Medulla oblongata (tissue), 1 donor: Measurements from ENCODE around the gene PRXL2C.
"Not testable (repeated sequence)": the region's sequence is repeated elsewhere in the genome, so short reads cannot be mapped to it uniquely, and the experiment has no call there.

ENCODE experiments used
- DNase-seq: peaks from one replicate; pipeline ENCODE4 v3.0.0-alpha.2; 2015; ENCODE audit errors: extremely low spot score

Gene PRXL2C, protein sequence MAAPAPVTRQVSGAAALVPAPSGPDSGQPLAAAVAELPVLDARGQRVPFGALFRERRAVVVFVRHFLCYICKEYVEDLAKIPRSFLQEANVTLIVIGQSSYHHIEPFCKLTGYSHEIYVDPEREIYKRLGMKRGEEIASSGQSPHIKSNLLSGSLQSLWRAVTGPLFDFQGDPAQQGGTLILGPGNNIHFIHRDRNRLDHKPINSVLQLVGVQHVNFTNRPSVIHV

DNA sequence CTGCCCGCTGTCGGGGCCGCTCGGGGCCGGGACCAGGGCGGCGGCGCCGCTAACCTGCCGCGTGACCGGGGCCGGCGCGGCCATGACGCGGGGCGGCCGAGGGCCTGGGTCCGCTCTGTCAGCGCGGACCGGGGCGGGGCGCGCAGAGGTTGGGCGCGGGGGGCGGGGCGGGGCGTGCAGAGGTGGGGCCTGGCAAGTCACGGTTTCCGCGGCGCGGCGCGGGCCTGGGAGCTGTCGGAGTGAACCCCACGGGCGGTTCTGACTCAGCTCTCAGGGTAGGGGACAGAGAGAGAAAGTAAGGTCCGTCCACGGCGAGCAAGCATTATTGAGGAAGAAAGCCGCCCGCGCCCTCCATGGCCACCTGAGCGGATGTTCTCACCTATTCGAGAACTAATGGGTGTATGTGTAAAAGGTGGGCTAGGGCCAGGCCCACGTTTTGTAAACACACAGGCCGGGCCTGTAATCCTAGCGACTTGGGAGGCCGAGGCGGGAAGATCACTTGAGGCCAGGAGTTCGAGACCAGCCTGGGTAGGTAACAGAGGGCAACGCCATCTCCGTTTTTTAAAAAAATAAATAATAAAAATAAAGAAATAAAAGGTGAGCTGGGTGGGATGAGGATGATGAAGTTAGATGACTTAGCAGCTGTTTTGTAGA lies at the start of gene PRXL2C:
PRXL2C (minus strand) TSS at position 120 of the 654 bp plus-strand sequence; CDS start at position 84, 36 bp downstream.
- peak; percentile 60 for DNase-seq

DNA sequence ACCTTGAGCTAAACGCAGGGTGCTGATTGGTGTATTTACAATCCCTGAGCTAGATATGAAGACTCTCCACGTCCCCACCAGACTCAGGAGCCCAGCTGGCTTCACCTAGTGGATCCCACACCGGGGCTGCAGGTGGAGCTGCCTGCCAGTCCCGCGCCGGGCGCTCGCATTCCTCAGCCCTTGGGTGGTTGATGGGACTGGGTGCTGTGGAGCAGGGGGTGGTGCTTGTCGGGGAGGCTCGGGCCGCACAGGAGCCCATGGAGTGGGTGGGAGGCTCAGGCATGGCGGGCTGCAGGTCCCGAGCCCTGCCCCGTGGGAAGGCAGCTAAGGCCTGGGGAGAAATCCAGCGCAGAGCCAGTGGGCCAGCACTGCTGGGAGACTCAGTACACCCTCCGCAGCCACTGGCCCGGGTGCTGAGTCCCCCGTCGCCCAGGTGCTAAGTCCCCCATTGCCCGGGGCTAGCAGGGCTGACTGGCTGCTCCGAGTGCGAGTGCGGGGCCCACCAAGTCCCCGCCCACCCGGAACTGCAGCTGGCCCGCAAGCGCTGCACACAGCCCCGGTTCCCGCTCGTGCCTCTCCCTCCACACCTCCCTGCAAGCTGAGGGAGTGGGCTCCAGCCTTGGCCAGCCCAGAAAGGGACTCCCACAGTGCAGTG lies 45.7 kb upstream of the PRXL2C start:
- not testable (repeated sequence) for DNase-seq

DNA sequence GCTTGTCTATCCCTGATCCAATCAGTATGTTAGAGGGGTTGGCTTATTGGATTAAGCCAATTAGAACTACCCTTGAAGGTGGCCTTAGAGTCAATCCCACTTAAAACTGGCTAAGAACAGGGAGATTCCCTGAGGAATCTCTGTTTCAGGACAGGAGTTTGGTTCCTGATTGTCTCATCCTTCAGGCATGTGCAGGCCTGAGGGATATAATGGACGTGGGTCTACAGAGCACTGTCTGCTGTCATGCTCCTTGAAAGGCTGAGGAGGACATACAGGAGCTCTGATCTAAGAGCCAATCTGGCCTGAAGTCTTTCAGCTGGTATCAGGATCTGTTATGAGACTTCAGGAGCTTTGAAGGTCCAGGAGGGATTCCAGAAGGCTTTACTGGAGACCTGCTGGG lies 36.2 kb upstream of the PRXL2C start:
- no peak for DNase-seq

DNA sequence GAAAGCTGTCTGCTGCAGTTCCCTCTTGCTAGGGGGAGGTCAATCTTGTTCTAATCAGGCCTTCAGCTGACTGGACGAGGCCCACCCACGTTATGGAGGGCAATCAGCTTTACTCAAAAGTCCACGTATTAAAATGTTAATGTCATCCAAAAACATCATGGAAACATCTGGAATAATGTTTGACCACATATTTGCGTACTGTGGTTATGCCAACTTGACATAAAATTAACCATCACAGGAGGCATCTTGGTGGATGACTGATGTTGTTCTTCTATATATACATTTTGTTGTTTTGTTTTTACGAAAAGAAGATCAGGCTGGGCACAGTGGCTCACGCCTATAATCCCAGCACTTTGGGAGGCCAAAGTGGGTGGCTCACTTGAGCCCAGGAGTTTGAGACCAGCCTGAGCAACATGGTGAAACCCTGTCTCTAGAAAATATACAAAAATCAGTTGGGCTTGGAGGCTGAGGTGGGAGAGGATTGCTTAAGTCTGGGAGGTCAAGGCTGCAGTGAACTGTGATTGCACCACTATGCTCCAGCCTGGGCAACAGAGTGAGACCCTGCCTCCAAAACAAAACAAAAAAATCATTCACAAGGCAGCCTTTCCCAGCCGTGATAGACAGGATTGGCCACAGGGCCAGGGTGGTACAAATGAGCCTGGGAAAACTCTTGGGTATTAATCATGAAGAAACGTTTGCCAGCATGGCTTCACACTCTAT lies 33.8 kb upstream of the PRXL2C start:
- no peak for DNase-seq

DNA sequence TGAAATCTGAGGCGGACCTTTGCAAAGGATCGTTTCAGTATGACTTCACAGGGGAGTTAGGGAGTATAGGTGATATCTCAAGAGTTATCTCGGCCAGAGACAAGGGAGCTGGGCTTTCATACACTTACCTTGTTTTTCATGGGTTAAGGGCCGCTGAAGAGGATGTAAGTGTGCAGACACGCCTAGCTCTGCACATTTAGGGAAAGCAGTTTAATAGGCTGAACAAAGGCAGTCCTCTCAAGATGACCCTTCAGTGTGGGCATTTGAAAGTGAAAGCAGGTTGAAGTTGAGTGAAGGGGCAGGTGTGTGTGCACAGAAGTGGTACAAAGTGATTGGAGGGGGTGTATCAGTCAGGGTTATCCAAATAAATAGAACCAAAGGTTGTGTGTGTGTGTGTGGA lies 33.1 kb upstream of the PRXL2C start:
- DNase-seq: no peak

DNA sequence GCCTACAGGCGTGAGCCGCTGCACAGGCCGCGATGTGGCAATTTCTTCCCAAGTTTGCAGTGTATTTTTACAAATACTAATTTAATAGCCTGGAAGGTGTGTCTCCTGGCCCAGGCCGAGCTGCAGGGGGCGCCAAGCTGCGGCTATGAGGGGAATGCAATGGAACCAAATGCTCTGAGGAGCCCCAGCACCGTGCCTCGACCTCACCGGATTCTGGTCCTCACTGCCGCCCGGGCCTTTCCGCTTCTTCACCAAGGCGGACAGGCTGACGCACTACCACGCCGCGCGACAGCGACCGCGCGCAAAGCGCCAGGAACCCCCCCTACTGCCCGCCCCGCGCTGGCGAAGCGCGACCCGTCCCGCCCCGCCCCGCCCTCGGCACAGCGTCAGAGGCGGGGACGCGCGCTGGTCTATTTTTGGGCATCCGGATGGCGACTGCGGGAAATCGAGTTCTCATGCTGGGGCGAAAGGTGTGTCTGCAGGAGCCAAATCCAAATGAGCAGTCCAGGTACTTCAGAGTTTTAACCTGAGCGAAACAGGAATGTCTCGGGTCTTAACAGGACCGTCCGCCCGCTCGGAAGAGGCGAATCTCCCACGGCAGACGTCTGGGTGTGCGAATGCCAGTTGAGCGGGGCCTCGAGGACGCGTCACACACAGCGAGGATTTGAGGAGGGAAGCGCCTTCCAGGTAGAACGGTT lies 31.7 kb upstream of the PRXL2C start:
- DNase-seq: peak; percentile 78

DNA sequence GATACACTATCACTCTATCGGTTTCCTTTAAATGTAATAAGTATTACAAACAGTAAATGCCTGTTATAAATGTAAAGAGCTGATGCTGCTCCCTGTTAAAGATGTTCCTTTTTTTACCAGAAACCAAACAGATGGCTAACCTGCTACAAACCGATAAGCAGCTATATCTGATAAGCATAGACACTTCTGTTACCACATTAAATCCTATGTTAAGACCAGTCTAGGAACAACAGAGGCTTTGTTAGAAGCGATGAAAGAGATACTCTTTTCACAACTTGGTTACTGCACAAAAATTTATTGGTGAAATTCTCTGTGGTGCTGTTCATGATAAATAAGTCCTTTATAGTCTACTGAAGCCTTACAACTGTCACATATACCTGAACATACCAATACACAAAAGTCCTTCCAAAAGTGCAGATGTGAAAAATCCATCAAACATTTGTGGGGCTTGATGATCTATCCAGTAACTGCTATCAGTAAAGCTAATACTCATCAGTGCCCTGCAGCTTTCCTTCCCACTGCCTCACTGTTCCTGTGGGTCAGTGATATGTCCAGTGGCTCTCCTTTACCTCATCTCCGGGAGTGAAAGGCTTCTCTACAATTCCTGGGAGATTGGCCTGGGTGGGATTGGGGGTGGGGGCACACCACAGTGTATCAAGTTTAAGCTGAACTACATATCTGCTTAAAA lies 25.8 kb upstream of the PRXL2C start:
- DNase-seq: no peak

DNA sequence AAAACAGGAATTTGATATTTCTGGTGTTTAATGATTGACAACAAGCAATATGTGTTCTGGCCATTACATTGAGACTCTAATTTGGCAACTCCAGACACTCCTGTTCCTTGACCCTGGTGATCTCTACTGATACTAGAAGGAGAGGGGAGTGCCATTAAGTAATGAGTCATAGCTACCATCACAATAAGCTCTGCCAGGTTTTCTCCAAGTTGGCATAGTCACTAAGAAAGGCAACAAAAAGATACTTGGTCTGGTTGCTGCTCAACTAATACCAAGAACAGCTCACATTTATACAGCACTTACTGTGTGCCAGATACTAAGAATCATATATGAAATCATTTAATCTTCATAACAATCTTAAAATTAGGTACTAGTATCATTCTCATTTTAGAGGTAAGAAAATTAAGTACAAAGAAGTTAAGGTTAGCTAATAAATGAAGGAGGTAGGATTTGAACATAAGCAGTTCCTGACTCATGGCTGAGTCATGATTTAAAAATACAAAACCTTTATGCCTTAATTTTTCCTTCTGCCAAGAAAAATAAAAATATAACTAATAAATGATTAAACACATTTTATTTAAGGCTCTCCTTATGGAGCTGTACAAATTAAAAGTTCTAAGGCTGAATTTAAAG lies 19.9 kb upstream of the PRXL2C start:
- no peak for DNase-seq

DNA sequence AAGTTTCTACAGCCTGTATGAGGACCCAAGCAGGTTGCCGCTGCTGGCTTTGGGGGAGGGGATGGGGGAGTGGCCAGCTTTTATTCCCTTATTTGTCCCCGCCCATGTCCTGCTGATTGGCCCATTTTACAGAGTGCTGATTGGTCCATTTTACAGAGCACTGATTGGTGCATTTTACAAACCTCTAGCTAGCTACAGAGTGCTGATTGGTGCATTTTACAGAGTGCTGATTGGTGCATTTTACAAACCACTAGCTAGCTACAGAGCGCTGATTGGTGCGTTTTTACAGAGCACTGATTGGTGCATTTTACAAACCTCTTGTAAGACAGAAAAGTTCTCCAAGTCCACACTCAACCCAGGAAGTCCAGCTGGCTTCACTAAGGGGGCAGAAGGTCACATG lies 18.7 kb upstream of the PRXL2C start:
- DNase-seq: not testable (repeated sequence)

DNA sequence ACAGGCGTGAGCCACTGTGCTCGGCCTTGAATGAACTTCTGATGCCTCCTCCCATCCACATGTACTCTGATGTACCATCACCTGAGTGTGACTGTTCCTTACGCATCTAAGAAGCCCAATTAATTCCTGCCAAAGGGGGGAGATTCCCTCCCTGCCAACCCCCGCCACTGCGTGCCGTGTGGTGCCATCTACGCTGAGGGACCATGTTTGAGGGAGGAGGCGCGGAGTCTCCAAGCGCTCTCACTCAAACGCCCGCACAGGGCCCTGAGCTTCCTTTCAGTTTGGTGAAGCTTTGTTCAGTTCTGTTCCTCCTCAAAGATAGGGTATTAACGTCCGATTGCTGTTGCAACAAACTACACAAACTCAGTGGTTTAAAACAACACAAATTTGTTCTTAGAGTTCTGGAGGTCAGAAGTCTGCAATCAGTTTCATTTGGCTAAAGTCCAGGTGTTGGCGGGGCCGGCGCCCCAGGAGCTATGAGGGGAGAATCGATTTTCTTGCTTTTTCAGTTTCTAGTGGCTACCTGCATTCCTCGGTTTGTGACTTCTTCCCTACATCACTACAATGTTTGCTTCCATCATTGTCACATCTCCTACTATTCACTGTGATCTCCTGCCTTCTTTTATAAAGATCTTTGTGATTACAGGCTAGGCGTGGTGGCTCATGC lies 13.9 kb upstream of the PRXL2C start:
- no peak for DNase-seq

DNA sequence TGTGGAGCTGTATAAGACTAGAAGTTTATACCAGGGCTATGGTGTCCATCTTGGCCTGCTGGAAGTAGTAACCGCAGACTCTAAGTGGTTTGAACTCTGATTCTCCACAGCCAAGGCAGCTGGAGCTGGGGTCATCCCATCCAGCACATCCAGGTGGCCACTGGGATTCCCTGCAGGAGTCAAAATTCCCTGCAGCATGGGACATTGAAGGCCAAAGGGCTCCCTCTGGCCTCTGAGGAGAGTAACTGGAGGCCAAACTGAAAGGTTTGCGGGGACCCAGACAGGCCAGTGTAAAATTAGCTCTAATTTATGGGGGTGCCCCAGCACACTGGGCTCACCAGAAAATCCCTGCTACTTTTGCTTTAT lies 12.2 kb upstream of the PRXL2C start:
- no peak for DNase-seq

DNA sequence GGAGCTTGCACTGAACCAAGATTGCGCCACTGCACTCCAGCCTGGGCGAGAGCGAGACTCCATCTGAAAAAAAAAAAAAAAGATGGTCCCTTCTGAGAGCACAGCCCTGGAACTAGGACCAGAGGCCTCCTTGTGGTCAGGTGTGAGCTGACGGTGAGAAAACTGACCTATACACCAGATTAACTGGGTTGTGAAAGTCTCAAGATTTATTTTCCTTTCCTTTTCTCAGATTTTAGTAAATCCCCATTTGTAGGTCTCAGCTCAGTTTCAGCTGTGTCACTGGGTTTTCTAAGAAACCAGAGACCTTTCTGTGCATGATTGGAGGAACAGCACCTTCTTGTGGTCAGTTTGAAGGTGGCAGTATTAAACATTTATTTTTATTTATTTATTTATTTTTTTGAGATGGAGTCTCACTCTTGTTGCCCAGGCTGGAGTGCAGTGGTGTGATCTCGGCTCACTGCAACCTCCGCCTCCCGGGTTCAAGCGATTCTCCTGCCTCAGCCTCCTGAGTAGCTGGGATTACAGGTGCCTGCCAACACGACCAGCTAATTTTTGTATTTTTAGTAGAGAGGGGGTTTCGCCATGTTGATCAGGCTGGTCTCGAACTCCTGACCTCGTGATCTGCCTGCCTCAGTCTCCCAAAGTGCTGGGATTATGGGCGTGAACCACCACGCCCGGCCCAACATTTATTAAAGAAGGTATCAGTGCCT lies 11.7 kb upstream of the PRXL2C start:
- peak; percentile 80 for DNase-seq

DNA sequence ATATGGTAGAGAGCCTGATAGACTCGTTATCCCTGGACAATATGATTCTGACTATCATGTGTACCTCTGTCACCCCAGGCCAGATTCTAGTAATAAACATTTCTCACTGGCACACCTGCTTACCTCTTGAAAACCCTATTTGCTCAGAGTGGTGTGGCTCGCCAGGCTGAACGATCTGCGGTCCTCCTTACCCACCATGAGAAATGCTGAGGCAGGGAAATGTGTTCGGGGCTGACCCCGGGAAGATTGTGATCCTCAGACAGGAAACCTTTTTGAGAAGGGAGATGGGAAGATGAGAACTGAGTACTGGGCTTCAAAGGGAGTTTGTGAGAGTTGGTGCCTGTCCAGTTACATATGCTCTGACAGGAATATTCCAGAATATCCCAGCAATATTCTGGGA lies 10.7 kb upstream of the PRXL2C start:
- no peak for DNase-seq

DNA sequence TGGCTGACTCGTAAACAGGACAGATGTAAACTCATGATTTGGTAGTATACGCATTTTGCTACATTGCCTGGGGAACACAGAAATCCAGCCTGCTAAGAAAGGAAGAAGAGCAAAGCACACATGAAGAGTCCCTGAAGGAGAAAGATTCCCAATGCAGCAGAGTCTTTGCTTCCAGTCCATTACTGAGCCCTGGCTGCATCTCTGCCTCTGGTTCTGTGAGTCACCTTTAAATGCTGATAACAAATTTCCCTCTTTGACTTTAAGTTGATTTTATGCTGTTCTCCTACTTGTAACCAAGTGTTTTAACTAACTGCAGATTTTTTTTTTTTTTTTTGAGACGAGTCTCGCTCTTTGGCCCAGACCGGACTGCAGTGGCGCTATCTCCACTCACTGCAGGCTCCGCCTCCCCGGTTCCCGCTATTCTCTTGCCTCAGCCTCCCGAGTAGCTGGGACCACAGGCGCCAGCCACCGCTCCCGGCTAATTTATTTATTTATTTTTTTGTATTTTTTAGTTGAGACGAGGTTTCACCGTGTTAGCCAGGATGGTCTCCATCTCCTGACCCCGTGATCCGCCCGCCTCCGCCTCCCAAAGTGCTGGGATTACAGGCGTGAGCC lies 8.5 kb upstream of the PRXL2C start:
- DNase-seq: no peak

DNA sequence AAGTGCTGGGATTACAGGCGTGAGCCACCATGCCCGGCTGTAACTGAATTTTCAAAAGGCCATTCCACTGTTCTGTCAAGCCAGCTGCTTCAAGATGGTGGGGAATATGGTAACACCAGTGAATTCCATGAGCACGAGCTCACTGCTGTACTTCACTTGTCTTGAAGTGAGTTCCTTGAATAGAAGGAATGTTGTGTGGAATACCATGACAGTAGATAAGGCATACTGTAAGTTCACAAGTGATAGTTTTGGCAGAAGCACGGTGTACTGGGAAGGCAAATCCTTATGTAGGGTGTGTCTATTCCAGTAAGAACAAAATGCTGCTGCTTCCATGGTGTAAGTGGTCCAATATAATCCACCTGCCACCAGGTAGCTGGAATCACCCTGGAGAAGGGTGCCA lies 6.6 kb upstream of the PRXL2C start:
- DNase-seq: no peak

DNA sequence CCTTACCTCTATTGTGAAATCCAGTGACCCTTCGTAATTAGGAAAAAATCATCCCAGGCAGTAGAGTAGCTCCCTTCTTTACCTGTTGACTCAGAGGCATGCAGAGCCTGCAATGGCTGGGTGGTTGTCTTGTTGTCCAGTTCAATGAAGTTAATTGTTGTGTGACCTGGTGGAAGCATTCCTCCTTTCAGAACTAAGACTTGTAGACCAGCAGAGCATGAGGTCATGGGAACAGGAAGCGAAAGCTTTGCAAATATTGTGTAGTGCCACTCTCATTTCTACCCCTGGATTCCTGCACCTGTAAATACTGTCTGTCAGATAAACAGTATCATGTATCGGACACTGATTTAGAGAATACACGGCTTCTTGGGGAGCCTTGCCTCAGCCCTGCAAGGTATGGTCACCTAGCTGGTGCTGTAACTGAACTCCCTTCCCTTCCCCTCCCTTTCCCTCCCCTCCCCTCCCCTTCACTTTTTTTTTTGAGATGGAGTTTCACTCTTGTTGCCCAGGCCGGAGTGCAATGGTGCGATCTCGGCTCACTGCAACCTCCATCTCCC lies 5.7 kb upstream of the PRXL2C start:
- no peak for DNase-seq

DNA sequence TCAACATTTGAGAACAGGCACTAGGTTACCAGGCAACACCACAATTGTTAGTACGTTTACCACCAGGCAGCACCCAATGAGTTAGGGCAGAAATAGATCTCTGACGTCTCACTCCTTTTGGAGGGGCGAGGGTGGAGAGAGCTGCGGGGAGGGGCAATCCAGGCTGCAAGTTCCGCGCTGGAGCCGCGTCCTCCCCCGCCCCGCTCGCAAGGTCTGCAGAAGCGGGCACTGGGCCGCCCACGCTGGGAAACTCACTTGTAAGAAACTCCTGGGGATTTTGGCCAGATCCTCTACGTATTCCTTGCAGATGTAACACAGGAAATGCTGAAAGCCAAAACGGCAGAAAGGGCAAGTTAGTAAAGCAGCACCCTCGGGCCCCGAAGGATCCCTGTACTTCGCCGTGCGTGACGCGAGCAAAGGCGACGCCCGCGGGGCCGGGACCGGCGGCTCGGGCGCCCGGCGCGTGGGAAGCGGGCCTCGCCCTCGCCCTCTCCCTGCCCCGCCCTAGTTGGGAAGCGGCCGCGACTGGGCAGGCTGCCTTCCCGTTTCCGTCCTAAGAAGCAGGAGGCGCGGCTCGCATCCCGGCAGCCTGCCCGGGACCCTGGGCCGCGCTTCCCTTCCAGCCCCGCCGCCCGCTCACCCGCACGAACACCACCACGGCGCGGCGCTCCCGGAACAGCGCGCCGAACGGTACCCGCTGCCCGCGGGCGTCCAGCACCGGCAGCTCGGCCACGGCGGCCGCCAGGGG lies 493 bp downstream of the PRXL2C start:
- peak; percentile 77 for DNase-seq

DNA sequence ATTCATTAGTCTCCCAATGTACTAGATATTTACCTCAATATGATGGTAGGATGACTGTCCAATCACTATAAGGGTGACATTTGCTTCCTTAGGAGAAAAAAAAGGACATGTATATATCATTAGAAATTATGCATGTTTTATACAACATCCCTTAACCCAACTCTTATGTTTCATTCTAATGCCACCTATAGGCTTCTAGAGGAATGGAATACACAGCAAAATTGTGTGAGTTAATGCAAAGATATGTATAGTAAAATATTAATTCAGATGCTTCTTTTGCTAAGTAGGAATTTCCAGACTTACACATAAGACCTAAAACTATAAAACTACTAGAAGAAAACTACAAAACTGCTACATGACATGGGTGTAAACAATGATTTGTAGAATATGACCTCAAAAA lies 3.5 kb downstream of the PRXL2C start:
- DNase-seq: no peak
